Body of pancreas (tissue), 4 donors: Measurements from ENCODE around the gene NPEPPS. TPM values are rescaled to one million over a fixed set of nuclear protein-coding genes. Genes with fewer than 3 reads are reported as not detected.
"Not testable (repeated sequence)": the region's sequence is repeated elsewhere in the genome, so short reads cannot be mapped to it uniquely, and the experiment has no call there.

ENCODE experiments used
- ATAC-seq: fragments of 150-250 bp; one replicate; pipeline ENCODE4 v1.9.1; 2016
- DNase-seq, 4 donors: peaks; one replicate each; pipeline ENCODE4 v3.0.0-alpha.2; 2019
- H3K27ac ChIP-seq, 4 donors: fragments of 200-600 bp; sonication (generic); 1 replicate in 3 of 4; 2 replicates in 1 of 4; pipeline versions ENCODE4 v1.5.1 to v1.6.1; 2016 to 2019; ENCODE audit warnings: mild to moderate bottlenecking in 1 of 4, mixed read lengths in 1 of 4, moderate library complexity in 1 of 4
- H3K27me3 ChIP-seq, 2 donors: fragments of 200-600 bp; sonication (generic); one replicate each; pipeline ENCODE4 v1.6.0; 2016; ENCODE audit warnings: mild to moderate bottlenecking in 1 of 2
- H3K36me3 ChIP-seq, 2 donors: fragments of 200-600 bp; sonication (generic); replicated peaks in 1 of 2; 2 replicates each; pipeline ENCODE4 v1.5.1; 2016; ENCODE audit warnings: low read depth in 2 of 2; ENCODE audit not compliant: insufficient read depth in 1 of 2
- H3K4me1 ChIP-seq: fragments of 200-600 bp; sonication (generic); one replicate; pipeline ENCODE4 v1.6.0; 2016
- H3K4me3 ChIP-seq, 2 donors: fragments of 200-600 bp; sonication (generic); 1 replicate in 1 of 2; 2 replicates in 1 of 2; pipeline ENCODE4 v1.5.1; 2016 to 2019
- H3K9me3 ChIP-seq, 3 donors: fragments of 200-600 bp; sonication (generic); 1 replicate in 2 of 3; 2 replicates in 1 of 3; pipeline ENCODE4 v1.5.1; 2016
- CTCF ChIP-seq, 7 experiments: fragments of 450-650 bp in 4 of 7; fragments of 200-600 bp in 3 of 7; sonication (generic) in 3 of 7; IDR thresholded peaks; one replicate each; pipeline ENCODE4 v1.5.1; 2016 to 2019; ENCODE audit warnings: antibody characterized with exemption in 7 of 7
- POLR2A ChIP-seq, 3 donors: fragments of 450-650 bp; IDR thresholded peaks; one replicate each; pipeline ENCODE4 v1.6.1; 2016; ENCODE audit warnings: antibody characterized with exemption in 3 of 3, mild to moderate bottlenecking in 2 of 3
- WGBS, 2 donors: methylation state at CpG; one replicate each; pipeline ENCODE4 v1.1.5; 2017; 5-methylcytosine and 5-hydroxymethylcytosine counted together
- intact Hi-C: fragments of 100-400 bp; cut with DNase I; formaldehyde crosslinking; loops from one replicate; pipeline ENCODE4 v1.15.1; 2023
- total RNA-seq, 2 donors: library from RNA; depleted of rRNA; stranded (reverse); fragments of >200 nt; gene quantifications; one replicate each; pipeline ENCODE4 v1.1.0, GENCODE V29; 2016

Gene NPEPPS
- 10 to 100 TPM; 77.5 to 92.4 TPM for total RNA-seq

DNA sequence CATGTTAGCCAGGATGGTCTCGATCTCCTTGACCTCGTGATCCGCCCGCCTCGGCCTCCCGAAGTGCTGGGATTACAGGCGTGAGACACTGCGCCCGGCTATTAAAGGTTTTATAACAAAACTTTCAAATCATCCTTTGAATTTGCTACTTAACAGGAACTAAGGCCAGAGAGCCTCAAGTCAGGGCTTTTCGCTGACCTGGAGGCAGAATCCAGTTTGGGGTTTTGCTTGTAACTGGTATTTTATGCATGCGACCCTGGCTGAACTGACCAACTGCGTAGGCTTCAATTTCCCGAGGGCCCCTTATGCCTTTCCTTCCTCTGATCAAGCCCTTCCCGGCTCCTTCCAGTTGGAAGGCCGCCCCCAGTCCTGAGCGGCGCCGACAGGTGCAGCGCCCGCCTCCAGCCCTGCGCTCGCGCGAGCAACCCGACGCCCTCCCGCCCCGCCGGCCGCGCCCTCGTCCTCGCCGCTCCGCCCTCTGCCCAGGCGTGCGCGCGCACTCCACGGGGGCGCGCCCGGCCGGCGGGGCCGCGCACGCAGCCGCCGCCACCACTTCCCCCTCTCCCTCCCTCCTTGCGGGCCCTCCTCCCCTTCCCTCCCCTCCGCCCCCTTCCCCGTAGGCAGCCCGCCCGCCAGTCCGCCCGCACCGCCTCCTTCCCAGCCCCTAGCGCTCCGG is at the start of gene NPEPPS:
NPEPPS (plus strand) TSS at position 552 of the 676 bp plus-strand sequence. CDS start 193 bp downstream, outside the sequence.
- intact Hi-C loops, H3K36me3 ChIP-seq: not testable (repeated sequence)
- ATAC-seq = peak; percentile 97

GRCh38 chr17:47491841-47492212 is 39.1 kb upstream of the NPEPPS start:
- H3K4me1 ChIP-seq, ATAC-seq, DNase-seq, H3K27me3 ChIP-seq, H3K9me3 ChIP-seq, H3K36me3 ChIP-seq: not testable (repeated sequence)
- H3K4me3 ChIP-seq = peak overlapping the region in 1 of 2 donors; percentile 34
- 2 to 3% methylated on average over 14 to 15 of the region's 15 CpGs for WGBS, 2 donors
- intact Hi-C loops = loop anchor here (10.0 kb wide), 1 partner anchor 123 kb away; no protein-coding TSS in a partner anchor
- peak overlapping the region; percentile 54 to 86 (median 77) for H3K27ac ChIP-seq

More for the DNA sequence above, at the start of gene NPEPPS:
- not testable (repeated sequence) for H3K27me3 ChIP-seq, H3K9me3 ChIP-seq, H3K4me1 ChIP-seq
- Histone ChIP-seq H3K27ac (peak within 1 kb of the TSS; percentile 33 to 92 (median 81)), H3K4me3 (peak within 1 kb of the TSS; percentile 56 to 58)
- peak in 2 of 3 donors; percentile 13 to 51 for TF ChIP-seq POLR2A (IDR thresholded peaks at IDR 0.05)
- WGBS, 2 donors = 12 to 73% methylated on average over 10 to 51 of the region's 60 CpGs
- peak; percentile 86 to 89 (median 88) for DNase-seq

GRCh38 chr17:47499074-47499473 is 31.8 kb upstream of the NPEPPS start:
- H3K4me1 ChIP-seq, H3K4me3 ChIP-seq, DNase-seq, H3K36me3 ChIP-seq, H3K27ac ChIP-seq, ATAC-seq, H3K27me3 ChIP-seq, H3K9me3 ChIP-seq: not testable (repeated sequence)
- intact Hi-C loops = loop anchor here (10.0 kb wide), 1 partner anchor 116 kb away; no protein-coding TSS in a partner anchor
- 11 to 40% methylated on average over 1 of the region's 1 CpG for WGBS, 2 donors

GRCh38 chr17:47499494-47499893 is 31.4 kb upstream of the NPEPPS start:
- not testable (repeated sequence) for H3K4me3 ChIP-seq, H3K27ac ChIP-seq, H3K36me3 ChIP-seq, H3K27me3 ChIP-seq, ATAC-seq, H3K9me3 ChIP-seq, H3K4me1 ChIP-seq, DNase-seq
- intact Hi-C loops = loop anchor here (10.0 kb wide), 1 partner anchor 115 kb away; no protein-coding TSS in a partner anchor
- 71 to 73% methylated on average over 4 of the region's 4 CpGs for WGBS, 2 donors

DNA sequence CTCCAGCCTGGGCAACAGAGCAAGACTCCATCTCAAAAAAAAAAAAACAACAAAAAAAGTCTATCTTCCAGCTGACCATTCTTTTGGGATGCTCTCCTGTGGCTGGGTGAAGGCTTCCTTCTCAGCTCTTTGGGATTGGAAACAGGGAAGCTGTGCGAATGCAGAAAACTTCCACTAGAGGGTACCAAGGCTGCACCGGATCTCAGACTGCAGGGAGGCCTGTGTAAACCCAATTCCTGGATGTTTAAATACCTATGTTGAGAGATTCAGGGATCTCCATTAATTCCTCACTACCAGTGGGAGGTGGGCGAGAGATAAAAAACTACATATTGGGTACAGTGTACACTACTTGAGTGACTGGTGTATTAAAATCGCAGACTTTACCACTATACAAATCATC is 30.3 kb upstream of the NPEPPS start:
- ATAC-seq = peak; percentile 56
- peak; percentile 9 to 41 (median 29) for TF ChIP-seq CTCF (IDR thresholded peaks at IDR 0.05)
- H3K4me3 ChIP-seq, H3K27me3 ChIP-seq, H3K4me1 ChIP-seq, H3K27ac ChIP-seq, H3K9me3 ChIP-seq, H3K36me3 ChIP-seq, intact Hi-C loops: not testable (repeated sequence)
- DNase-seq = peak in 3 of 4 donors; percentile 7 to 16 (median 13)
- 48 to 50% methylated on average over 4 of the region's 4 CpGs for WGBS, 2 donors

DNA sequence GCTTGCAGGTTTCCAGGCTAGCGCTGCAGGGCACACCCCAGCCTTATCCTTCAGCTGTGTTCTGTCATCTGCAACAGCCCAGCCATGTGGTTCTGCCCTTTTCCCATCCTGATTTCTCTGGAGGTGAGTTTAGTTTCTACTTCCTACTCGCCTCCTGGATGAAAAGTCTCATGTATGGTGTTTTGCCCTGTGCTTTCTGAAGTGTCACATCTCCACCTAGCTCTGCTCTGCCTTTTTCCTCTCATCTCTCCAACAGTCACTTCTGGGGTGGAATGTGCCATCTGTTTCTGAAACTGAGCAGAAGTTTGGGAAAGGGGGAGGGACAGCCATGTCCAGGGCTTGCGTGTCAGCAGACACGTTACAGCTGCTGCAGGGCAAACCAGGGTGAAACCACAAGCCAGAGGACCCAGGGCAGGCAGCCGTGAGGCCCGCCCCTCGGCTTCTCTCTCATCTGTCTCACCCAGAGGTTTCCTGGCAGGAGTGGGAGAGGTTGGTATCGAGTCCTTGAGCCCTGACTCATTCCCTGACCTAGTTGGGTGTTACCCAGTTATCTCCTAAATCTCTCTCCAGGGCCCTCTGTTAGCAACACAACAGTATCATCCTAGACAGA is 28.7 kb upstream of the NPEPPS start:
- DNase-seq (peak in 2 of 4 donors; percentile 21 to 32), ATAC-seq (peak; percentile 80)
- H3K27me3 ChIP-seq, H3K36me3 ChIP-seq, H3K9me3 ChIP-seq, H3K4me1 ChIP-seq, H3K4me3 ChIP-seq, intact Hi-C loops: not testable (repeated sequence)
- H3K27ac ChIP-seq = peak overlapping the region in 3 of 4 donors; percentile 17 to 70 (median 38)
- WGBS, 2 donors = 36 to 43% methylated on average over 2 to 7 of the region's 8 CpGs

DNA sequence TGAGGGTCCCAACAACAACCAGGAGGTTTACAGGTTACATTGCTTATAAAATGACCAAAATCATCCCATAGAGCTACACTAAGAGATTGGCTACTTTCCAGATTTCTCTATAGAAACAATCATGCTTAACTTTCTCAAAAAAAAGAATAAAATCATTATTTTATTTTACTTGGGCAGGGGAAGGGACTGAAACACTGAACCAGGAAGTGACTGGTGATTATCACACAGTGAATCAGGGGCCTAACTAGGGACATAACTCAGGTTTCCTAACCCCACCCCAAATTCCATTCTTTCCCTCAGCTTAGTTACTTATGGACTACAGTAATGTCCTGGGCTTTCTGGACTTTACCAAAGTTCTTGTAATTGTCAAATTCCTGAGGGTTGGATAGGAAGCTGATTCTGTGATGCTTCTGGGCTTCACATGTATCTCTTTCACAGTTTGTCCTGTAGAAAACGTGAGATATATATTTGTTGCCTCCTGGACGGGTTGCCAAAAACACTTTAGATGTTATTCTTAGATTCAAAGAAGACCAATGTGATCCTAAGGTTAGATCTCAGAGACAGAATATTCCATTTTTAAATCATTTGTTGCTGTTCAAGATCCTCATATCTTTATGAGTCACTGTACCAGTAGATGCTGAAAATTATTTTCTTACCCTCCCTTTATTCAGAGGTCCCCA is 28.0 kb upstream of the NPEPPS start:
- intact Hi-C loops, H3K9me3 ChIP-seq, DNase-seq, H3K4me3 ChIP-seq, H3K27me3 ChIP-seq, H3K4me1 ChIP-seq, H3K36me3 ChIP-seq: not testable (repeated sequence)
- peak; percentile 70 for ATAC-seq
- 39 to 42% methylated on average over 2 of the region's 2 CpGs for WGBS, 2 donors
- peak overlapping the region in 2 of 4 donors; percentile 38 to 70 for H3K27ac ChIP-seq

- H3K27me3 ChIP-seq, H3K4me3 ChIP-seq, ATAC-seq, H3K9me3 ChIP-seq, H3K4me1 ChIP-seq, H3K36me3 ChIP-seq, DNase-seq, intact Hi-C loops, H3K27ac ChIP-seq: not testable (repeated sequence)
- WGBS, 2 donors = 54 to 67% methylated on average over 3 of the region's 3 CpGs
Measured at GRCh38 chr17:47511701-47512146, 19.2 kb upstream of the NPEPPS start.

DNA sequence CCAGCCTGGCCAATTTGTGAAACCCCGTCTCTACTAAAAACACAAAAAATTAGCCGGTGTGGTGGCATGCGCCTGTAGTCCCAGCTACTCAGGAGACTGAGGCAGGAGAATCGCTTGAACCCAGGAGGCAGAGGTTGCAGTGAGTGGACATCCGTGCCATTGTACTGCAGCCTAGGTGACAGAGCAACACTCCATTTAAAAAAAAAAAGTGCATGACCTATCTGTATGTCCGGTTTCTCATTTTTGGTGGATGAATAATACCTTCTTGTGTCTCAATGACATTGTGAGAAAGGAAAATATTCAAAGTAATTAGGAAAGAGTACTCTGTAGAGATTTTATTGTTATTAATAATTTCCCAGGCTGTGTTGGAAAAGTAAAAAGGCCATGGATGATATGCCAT is 17.6 kb upstream of the NPEPPS start:
- DNase-seq, H3K9me3 ChIP-seq, intact Hi-C loops, H3K4me1 ChIP-seq, H3K27me3 ChIP-seq, H3K36me3 ChIP-seq, ATAC-seq, H3K27ac ChIP-seq, H3K4me3 ChIP-seq: not testable (repeated sequence)
- 76 to 92% methylated on average over 6 of the region's 6 CpGs for WGBS, 2 donors

GRCh38 chr17:47518880-47519279 is 12.0 kb upstream of the NPEPPS start:
- H3K9me3 ChIP-seq, DNase-seq, intact Hi-C loops, H3K27ac ChIP-seq, H3K4me3 ChIP-seq, H3K4me1 ChIP-seq, H3K27me3 ChIP-seq, H3K36me3 ChIP-seq: not testable (repeated sequence)
- ATAC-seq = peak; percentile 48
